ENCODE measurements around the gene ASPSCR1.

ASPSCR1 gene

DNA sequence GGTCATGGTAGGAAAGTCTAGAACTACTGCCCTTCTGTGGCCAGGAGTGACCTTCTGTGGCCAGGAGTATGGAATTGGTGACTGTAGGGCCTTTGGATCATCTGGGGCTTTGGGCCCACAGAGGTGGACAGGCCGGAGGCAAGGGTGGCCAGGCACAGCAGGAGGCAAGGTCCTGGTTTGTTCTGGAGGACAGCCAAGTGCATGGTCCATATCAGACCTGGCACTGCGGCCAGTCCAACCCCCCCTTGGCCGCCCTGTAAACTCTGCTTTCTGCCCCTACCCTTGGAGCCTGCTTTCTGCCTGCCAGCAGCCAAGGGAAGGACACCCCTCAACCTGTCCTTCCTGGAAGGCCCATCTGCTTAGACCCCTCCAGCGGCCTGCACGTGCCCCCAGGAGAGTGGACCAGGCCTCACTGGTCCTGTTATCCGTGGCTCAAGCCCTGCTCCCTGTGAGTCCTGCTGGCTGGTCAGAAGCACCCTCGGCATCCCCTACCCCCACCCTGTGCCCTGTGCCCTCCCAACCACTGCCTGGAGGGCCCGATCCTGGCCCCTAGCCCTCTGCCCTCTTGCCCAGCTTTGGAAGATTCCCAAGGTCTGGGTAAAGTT lies 62.4 kb downstream of the ASPSCR1 start:
- DNase-seq (ENCODE audit: low read depth in 3 of 3) = no peak

DNA sequence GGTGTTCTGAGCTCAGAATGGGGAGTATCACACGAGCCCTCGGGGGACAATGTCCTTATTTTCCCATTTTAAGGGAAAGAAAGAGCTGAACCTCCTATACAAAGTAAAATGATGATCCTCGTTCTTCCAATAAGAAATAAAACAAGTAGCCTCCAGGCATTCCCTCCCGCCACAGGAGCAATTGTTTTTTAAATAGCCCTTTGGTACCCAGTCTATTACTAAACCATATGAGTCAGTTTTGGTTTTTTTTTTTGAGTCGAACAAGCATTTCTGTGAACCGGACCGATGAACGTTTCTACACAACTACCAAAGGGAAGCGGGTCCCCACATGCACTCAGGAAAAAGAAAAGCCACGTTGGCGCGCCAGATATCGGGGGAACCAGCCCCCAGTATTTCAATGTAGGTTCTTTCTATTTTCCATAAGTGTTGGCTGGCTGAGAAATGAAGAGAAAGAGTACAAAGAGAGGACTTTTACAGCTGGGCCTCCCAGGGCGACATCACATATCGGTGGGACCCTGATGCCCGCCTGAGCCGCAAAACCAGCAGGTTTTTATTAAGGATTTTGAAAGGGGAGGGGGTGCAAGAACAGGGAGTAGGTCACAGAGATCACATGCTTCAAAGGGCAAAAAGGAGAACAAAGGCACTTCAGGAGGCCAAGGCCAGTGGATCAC lies 63.9 kb downstream of the ASPSCR1 start:
- no peak for DNase-seq (ENCODE audit: low read depth in 3 of 3)

DNA sequence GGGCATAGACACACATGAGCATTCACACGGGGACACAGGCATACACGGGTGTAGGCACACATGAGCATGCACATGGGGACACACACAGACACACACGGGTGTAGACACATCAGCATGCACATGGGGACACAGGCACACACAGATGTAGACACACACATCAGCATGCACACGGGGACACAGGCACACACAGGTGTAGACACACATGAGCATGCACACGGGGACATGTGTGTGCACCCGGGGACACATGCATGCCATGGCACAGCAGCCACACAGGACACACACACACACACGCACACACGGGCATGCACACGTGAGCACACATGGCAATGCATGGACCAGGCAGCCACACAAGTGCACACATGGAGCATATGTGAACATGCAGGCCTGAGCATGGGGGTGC lies 65.2 kb downstream of the ASPSCR1 start:
- DNase-seq (ENCODE audit: low read depth in 3 of 3) = no peak

DNA sequence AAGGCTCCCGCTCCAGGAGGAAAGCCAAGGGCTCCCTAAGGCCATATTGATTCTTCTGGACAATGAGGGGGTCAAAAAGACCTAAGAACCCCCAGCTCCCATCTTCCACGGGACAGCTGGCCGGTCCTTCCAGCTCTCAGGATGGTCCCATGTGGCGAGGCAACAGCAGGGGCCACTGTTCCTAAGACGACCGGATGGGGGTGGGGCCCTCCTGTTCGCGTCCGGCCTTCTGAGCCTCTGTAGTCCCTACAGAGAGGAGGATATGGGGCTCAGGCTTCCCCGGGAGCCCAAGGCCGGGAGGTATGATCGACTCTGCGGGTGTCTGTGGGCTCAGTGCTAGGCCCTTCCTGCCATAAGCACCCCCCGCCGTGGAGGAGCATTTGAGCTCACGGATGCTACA lies 66.1 kb downstream of the ASPSCR1 start:
- no peak for DNase-seq (ENCODE audit: low read depth in 3 of 3)

DNA sequence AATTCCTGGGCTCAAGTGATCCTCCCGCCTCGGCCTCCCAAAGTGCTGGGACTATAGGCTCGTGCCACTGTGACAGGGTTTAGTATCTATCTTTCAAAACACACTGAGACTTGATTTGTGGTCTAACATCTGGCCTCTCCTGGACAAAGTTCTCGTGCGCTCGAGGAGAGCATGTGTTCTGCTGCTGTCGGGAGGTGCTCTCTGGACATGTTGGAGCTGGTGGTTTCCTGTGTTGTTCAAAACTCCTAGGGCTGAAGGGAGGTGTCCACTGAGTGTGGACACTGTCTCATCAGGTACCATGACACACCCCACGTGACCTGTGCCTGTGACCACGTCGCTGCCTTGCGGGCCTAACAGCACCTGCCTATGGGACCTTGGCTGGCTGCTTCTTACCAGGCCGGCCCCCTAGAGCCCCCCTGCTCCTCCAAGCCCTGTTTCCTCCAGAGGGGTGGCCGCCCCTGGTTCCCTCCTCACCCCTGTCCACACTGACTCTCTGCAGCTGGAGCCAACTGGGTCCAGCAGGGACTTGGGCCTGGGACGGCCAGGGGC lies 68.6 kb downstream of the ASPSCR1 start:
- DNase-seq (ENCODE audit: low read depth in 3 of 3) = no peak

DNA sequence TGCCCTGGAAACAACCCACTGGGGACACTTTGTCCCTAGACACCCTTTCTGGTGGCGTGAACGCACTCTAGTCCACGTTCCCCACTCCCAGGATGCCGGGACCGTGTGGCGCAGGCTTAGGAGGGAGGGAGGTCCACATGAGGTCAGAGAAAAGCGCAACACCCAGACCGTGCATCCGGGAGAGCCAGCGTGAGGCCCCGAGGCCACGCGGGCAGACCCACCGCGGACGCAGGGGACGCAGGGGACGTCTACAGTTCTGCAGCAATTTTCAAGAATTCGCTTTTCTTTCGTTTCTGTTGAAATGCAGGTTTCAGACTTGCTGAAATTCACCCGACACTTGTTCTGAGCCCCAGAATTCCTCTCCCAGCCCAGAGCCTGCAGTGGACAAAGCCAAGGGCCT lies 69.5 kb downstream of the ASPSCR1 start:
- no peak for DNase-seq (ENCODE audit: low read depth in 3 of 3)

DNA sequence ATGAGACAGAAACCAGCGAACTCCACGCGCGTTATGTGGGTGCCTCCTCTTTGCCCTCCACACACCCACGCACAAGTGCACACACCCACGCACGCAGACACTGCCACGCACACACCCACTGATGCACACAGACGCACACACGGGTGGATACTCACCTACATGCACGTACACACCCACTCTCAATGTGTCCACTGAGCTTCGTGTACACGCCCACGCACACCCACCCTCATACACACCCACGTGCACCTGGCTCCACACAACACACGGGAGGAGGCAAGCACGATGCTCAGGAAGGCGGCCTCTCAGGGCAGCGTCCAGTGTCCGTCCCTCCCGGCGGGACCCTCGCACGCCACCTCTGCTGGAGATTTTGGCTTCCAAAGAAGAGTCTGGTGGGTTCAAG lies 70.0 kb downstream of the ASPSCR1 start:
- no peak for DNase-seq (ENCODE audit: low read depth in 3 of 3)

DNA sequence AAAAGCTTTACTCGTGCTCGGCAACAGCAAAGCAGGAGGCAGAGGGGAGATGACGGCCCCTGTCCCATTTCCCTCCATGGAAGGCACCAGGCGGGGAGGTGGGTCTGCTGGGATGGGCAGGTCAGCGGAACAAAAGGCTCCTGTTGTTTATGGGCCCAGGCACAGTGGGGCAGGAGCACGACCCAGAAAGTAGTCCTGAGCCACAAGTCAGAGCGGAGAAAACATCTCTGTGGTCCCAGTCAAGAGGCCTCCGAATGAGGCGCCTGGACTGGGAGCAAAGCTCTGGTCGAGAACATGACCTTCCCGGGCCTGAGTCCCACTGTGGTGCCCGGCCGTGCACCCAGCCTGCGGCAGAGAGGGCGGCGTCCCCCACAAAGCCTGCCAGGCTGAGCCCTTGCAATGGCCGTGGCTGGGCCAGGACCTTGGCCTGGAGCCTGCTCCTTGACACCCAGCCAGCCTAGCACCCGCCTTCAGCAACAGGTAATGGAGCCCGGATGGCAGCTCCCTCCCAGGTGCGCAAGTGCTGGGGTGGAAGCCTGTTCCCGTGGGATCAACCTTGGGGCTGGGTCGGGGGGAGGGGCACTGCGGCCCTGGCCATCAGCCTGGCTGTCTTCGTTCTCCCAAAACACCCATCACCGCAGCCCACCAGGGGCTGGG lies 70.6 kb downstream of the ASPSCR1 start:
- DNase-seq (ENCODE audit: low read depth in 3 of 3) = no peak

DNA sequence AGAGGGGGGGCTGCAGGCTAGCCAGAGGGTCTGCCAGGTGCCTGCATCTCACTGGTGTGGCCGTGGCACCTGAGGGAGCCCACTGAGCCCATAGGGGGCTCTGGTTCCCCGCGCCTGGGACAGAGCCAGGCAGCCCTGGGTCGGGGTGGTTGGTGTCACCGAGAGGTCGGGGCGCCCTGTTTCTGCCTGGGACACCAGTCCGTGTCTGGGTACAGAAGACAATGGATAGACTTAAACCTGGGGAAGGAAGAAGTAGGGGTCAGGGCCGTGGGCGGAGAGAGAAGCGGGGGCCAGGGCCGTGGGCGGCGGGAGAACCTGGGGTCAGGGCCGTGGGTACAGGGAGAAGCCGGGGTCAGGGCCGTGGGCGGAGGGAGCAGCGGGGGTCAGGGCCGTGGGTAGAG lies 71.1 kb downstream of the ASPSCR1 start:
- no peak for DNase-seq (ENCODE audit: low read depth in 3 of 3)

DNA sequence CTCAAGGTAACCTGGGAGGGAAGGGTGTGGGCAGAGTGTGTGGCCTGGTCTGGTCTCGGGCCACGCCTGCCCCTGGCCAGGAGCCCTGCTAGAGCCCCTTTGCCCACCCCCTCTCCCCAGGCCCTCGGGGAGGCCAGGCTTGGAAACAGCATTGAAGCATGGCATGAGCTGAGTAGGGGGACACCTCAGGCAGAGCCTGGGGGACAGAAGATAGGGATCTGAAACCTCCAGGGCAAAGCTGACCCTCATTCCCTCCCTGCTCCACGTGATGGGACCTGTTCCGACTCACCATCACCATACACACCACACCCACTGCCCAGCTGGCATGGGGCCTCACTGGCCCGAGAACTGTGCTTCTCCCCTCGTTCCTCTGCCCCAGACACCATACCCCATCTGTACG lies 71.7 kb downstream of the ASPSCR1 start:
- DNase-seq (ENCODE audit: low read depth in 3 of 3) = no peak

DNA sequence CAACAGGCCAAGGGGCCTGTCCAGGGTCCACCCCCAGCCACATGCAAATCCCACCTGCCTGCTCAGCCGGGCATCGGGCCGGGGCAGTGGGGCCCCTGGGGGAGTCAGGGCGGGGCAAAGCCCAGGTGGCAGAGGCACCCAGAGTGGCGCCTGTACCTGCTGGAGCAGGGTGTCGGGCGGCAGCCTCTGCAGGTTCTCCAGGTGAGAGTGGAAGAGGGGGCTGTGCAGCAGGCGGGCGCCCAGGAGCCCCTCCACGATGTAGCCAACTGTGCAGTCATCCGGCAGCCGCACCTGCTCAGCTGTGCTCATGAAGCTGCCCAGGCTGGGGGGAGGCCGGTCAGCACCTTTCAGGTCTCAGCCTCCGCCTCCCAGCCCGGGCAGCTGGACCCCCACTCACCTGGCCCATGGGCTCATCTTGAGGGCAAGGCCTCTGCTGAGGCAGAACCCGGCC lies 72.1 kb downstream of the ASPSCR1 start:
- DNase-seq (ENCODE audit: low read depth in 3 of 3) = no peak

DNA sequence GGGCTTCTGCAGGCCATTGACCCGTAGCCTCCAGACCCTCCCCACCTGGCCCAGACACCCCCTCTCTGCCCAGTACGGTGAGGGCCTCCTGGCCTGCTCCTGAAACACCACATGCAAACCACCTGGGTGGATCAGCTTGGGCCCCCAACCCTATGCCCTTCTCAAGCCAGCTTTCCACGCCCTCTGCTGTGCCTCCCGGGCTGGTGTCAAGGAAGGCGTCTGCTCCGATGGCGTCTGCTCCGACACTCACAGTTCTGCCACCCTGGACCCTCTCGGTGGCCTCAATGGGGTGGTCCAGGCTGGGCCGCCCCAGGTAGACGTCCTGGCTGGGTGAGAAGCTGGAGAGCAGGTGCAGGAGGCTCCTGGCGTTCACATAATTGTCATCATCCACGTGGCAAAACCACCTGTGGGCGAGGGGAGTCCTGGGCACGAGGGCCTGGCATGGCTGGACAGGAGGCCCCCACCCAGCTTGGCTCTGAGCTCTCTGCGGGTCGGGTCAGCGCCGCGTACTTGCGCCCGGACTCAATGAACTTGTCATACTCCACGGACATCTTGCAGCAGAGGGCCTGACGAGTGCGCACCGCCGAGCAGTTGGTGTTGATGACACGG lies 72.8 kb downstream of the ASPSCR1 start:
- no peak for DNase-seq (ENCODE audit: low read depth in 3 of 3)

DNA sequence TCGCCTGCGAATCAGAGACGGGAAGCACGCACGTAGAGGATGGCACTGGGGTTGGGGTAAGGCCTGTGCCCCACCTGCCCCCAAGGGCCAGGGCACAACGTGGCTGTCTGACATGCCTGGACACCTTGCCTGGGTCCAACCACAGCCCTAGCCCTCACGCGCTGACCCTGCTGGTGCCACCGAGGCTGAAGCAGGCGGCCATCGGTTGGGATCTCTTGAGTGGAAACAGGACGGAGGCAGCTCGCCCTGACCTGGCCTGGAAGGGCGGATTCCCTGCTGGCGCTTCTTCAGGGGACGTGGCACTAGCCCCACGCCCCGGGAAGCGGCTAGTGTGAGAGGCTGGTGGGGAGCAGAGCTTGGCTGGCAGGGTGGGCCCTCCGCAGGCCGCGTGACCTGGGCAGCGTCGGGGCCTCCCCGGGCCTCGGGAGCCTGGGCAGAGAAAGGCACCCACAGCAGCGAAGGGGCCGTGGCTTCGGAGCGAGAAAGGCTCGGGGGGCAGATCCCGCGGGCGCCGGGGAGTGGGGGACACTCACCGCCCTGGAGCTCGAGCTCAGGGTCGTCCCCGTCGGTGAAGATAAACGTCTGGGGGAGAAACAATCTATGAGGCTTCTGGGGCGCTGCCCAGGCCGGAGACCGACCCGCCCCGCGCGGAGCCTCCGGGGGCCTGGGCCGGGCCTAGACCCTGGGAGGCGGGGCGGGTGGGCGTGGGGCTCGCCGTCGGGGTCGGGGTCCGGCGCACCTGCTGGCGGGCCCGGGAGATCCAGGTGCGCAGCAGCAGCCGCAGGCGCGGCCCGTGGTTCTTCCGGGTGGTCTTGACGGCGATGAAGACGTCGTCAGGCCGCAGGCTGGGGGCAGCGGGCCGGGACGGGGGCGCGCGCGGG lies 73.6 kb downstream of the ASPSCR1 start:
- DNase-seq (ENCODE audit: low read depth in 3 of 3) = no peak

DNA sequence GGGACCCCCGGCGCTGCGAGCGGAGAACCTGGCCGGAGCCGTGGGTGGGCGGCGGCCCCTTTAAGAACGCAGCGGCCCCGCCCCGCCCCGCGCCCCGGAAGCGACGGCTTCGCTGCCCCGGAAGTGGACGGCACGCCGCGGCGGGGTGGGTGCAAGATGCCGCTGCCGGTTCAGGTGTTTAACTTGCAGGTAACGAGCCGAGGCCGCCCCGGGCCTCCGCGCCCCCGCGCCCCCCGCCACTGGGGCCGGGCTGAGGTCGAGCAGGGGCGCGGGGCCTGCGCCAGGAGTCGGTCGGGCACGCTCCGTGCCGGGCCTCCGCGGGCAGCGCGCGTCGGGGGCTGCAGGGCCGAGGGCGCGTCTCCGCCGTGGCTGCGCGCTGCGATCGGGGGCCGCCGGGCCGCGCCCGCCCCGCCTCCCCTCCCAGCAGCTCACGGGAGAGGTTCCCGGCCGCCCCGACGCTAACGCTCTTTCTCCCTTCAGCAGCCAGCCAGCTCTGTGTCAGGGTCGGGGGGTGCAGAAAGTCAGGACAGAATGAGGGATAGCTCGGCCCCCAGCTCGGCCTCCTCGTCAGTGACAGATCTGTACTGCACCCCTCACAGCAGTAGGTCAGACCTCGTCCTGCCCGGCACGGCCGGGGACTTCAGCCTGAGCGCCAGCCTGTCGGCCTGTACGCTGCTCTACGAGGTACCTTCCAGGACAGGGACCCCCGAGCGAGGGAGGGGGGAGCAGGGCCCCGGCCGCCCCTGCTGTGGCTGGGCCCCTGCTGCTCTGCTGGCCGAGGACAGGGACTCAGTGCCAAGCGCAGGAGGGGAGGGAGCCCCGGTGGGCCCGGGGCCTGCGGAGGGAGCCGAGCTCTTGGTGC lies 74.6 kb downstream of the ASPSCR1 start, which contains the start of the genes GPS1 and RFNG:
TSS of gene GPS1 (plus strand) at position 123 of the 862 bp plus-strand sequence. CDS start at position 157, 34 bp downstream.
TSS of gene RFNG (minus strand) at position 36 of the 862 bp plus-strand sequence. CDS start 45 bp downstream, outside the sequence.
- peak; percentile 66 to 77 (median 73) for DNase-seq (ENCODE audit: low read depth in 3 of 3)

DNA sequence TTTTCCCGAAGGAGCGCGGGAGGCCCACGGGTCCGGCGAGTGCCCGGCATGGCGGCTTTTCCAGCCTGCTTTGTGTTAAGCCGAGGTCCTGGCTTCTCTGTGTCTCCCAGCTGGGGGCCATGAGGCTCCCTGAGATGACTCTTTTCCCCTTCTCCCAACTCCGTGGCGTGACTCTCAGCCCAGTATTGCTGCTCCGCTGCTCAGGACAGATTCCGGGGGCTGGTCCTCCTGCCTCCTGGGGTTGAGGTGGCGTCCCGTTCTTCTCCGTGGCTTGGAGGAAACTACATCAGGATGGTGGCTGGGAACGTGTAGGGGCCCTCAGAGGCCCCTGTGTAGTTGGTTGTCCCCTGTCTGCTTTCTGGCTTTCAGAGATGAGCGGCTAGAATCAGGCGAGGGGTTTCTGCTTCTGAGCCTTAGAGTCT lies 75.2 kb downstream of the ASPSCR1 start:
- DNase-seq (ENCODE audit: low read depth in 3 of 3) = no peak

DNA sequence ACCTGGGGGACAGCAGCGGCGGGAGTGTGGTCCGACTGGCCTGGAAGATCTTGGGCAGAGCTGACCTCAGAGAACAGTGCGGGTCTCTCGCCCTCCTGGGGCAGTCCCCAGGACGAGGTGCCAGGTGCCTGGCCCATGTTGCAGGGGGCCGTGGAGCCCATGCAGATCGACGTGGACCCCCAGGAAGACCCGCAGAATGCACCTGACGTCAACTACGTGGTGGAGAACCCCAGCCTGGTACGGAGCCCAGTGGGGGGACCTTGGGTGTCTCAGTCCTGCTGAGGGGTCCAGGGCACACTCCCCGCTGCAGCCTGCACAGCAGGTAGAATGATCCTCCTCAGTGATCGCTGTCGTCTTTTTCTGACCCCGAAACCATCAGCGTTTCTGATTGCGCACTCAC lies 75.7 kb downstream of the ASPSCR1 start:
- no peak for DNase-seq (ENCODE audit: low read depth in 3 of 3)

DNA sequence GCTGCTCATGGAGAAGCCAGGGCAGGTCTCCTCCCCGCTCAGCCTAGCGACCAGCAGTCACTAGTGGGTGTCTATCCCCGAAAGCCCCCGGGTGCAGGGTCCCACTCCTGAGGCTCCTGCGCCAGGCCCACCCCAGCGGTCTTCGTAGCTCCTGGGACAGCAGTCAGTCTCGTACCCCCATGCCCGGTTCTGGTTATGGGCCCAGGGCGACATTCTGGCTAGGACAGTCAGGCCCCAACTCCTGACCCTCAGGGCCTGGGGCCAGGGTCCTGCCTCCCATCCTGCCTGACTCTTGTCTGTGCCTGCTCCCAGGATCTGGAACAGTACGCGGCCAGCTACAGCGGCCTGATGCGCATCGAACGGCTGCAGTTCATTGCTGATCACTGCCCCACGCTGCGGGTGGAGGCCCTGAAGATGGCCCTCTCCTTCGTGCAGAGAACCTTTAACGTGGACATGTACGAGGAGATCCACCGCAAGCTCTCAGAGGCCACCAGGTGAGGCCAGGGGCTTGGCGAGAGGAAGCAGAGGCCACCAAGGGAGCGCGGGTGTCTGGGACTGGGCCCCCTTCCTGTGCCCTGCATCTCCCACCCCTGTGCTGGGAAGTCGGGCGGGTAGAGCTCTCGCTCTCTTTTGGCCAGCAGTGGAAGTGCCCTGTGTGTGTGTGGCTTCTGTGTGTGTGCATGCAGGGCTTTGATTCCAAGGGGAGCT lies 76.3 kb downstream of the ASPSCR1 start:
- DNase-seq (ENCODE audit: low read depth in 3 of 3) = no peak

DNA sequence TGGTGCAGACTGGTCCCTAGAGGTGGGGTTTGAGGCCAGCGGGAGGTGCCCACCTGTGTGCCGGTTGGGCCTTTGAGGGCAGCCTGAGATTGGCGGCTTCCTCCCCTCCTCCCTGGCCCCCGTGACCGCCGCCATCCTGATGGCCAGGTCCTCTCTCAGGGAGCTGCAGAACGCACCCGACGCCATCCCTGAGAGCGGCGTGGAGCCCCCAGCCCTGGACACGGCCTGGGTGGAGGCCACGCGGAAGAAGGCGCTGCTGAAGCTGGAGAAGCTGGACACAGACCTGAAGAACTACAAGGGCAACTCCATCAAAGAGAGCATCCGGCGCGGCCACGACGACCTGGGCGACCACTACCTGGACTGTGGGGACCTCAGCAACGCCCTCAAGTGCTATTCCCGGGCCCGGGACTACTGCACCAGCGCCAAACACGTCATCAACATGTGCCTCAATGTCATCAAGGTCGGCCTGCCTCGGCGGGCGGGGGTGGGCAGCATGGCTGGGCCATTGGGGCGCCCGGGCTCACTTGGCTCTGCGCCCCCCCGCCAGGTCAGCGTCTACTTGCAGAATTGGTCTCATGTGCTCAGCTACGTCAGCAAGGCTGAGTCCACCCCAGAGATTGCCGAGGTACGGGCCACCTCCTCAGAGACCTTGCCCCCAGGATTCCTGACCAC lies 77.1 kb downstream of the ASPSCR1 start:
- DNase-seq (ENCODE audit: low read depth in 3 of 3) = no peak

All from stimulated activated CD4-positive, alpha-beta T cell treated with anti-CD3 and anti-CD28 coated beads, TNF-alpha, amount 100 ng/mL, for 4 hours (primary cell).